GM23338 (cell line): ENCODE data around the gene PPP1R7. TPM values are rescaled to one million over a fixed set of nuclear protein-coding genes. Genes with fewer than 3 reads are reported as not detected.

Experiments used
- ATAC-seq: fragments of 200-7000 bp; cut with Tn5 transposase; 3 replicates; pipeline ENCODE4 v1.9.1; 2020
- DNase-seq: peaks from one replicate; pipeline ENCODE4 v3.0.0-alpha.2; 2015; ENCODE audit warnings: low spot score
- H2AFZ ChIP-seq: fragments of 200-600 bp; sonication (generic); 2 replicates; pipeline ENCODE4 v1.8.0; 2016; ENCODE audit warnings: antibody characterized with exemption, mild to moderate bottlenecking, moderate library complexity
- H3F3A ChIP-seq: fragments of 200-600 bp; sonication (generic); replicated peaks from 2 replicates; pipeline ENCODE4 v1.8.0; 2017; ENCODE audit warnings: antibody characterized with exemption, mixed run types, low read depth
- H3K27ac ChIP-seq: fragments of 200-600 bp; sonication (generic); 2 replicates; pipeline ENCODE4 v1.6.1; 2016; ENCODE audit warnings: low read depth
- H3K27me3 ChIP-seq: fragments of 200-600 bp; sonication (generic); 2 replicates; pipeline ENCODE4 v1.8.0; 2016; ENCODE audit warnings: mild to moderate bottlenecking, mixed run types, moderate library complexity; ENCODE audit not compliant: insufficient read depth
- H3K36me3 ChIP-seq: fragments of 200-600 bp; sonication (generic); 2 replicates; pipeline ENCODE4 v1.8.0; 2016; ENCODE audit warnings: mild to moderate bottlenecking; ENCODE audit not compliant: insufficient read depth
- H3K4me1 ChIP-seq: fragments of 200-600 bp; sonication (generic); 2 replicates; pipeline ENCODE4 v1.8.0; 2016; ENCODE audit warnings: mild to moderate bottlenecking, moderate library complexity; ENCODE audit not compliant: insufficient read depth
- H3K4me2 ChIP-seq: fragments of 200-600 bp; sonication (generic); 2 replicates; pipeline ENCODE4 v1.7.1; 2017; ENCODE audit warnings: mixed run types
- H3K4me3 ChIP-seq: fragments of 200-600 bp; sonication (generic); 2 replicates; pipeline ENCODE4 v1.6.1; 2016; ENCODE audit warnings: mixed run types
- H3K79me2 ChIP-seq: fragments of 200-600 bp; sonication (generic); replicated peaks from 2 replicates; pipeline ENCODE4 v1.8.0; 2017; ENCODE audit warnings: mild to moderate bottlenecking; ENCODE audit not compliant: insufficient read depth
- H3K9me2 ChIP-seq: fragments of 200-600 bp; sonication (generic); 2 replicates; pipeline ENCODE4 v1.8.0; 2017; ENCODE audit not compliant: insufficient read depth
- H4K20me1 ChIP-seq: fragments of 200-600 bp; sonication (generic); replicated peaks from 2 replicates; pipeline ENCODE4 v1.8.0; 2017; ENCODE audit warnings: mild to moderate bottlenecking; ENCODE audit not compliant: insufficient read depth
- H3K27ac Mint-ChIP-seq: 2 replicates; pipeline ENCODE4 v1.8.0; 2020; ENCODE audit warnings: inconsistent platforms, mild to moderate bottlenecking, moderate library complexity, mixed read lengths
- H3K27me3 Mint-ChIP-seq: 3 replicates; pipeline ENCODE4 v1.8.0; 2022; ENCODE audit warnings: low read depth, mild to moderate bottlenecking, moderate library complexity, mixed read lengths, inconsistent platforms; ENCODE audit not compliant: insufficient read depth, poor library complexity
- H3K36me3 Mint-ChIP-seq: 3 replicates; pipeline ENCODE4 v1.8.0; 2021; ENCODE audit warnings: low read depth, mild to moderate bottlenecking, inconsistent platforms, moderate library complexity, mixed read lengths
- H3K4me1 Mint-ChIP-seq: 3 replicates; pipeline ENCODE4 v1.8.0; 2020; ENCODE audit warnings: mild to moderate bottlenecking, inconsistent platforms, mixed read lengths
- H3K4me3 Mint-ChIP-seq: 3 replicates; pipeline ENCODE4 v1.8.0; 2021; ENCODE audit warnings: moderate library complexity, mild to moderate bottlenecking, inconsistent platforms, mixed read lengths
- H3K9me3 Mint-ChIP-seq: 3 replicates; pipeline ENCODE4 v1.8.0; 2020; ENCODE audit warnings: moderate library complexity, mild to moderate bottlenecking, inconsistent platforms, mixed read lengths
- CREB1 ChIP-seq: fragments of 250-450 bp; sonication (Bioruptor Pico); IDR thresholded peaks from 2 replicates; pipeline ENCODE4 v1.5.0; 2020; ENCODE audit warnings: low read depth, mild to moderate bottlenecking, moderate library complexity
- EZH2 ChIP-seq: fragments of 200-600 bp; sonication (generic); IDR thresholded peaks from one replicate; pipeline ENCODE4 v1.8.0; 2017; ENCODE audit warnings: antibody characterized with exemption, mild to moderate bottlenecking, low read depth; ENCODE audit not compliant: unreplicated experiment
- EZH2phosphoT487 ChIP-seq: fragments of 200-600 bp; sonication (generic); IDR thresholded peaks from one replicate; pipeline ENCODE4 v1.8.1; 2018; ENCODE audit warnings: antibody characterized with exemption; ENCODE audit not compliant: unreplicated experiment
- JUNB ChIP-seq: IDR thresholded peaks from one replicate; pipeline ENCODE4 v1.6.1; 2016; ENCODE audit warnings: antibody characterized with exemption; ENCODE audit not compliant: unreplicated experiment
- STAT1 ChIP-seq: IDR thresholded peaks from one replicate; pipeline ENCODE4 v1.6.1; 2016; ENCODE audit warnings: antibody characterized with exemption; ENCODE audit not compliant: unreplicated experiment
- ZNF114 ChIP-seq: fragments of 250-450 bp; sonication (Bioruptor Pico); IDR thresholded peaks from 2 replicates; pipeline ENCODE4 v1.5.0; 2020; ENCODE audit warnings: mild to moderate bottlenecking, moderate library complexity
- ZNF331 ChIP-seq: fragments of 250-450 bp; sonication (Bioruptor Pico); IDR thresholded peaks from 2 replicates; pipeline ENCODE4 v1.5.0; 2020; ENCODE audit warnings: low read depth, mild to moderate bottlenecking, moderate library complexity
- polyA plus RNA-seq: library from polyadenylated mRNA; unstranded; fragments of >200 nt; fragmentation: Nextera tagmentation; extraction: Ambion mirVana; gene quantifications from 2 replicates; pipeline ENCODE4 v1.2.1, GENCODE V29; 2016
- total RNA-seq: library from RNA; depleted of rRNA; stranded (reverse); fragments of >200 nt; shearing (Covaris generic); gene quantifications from 2 replicates; pipeline ENCODE4 v1.2.3, GENCODE V29; 2014
- TF ChIP-seq, protein P1 (sequence below): IDR thresholded peaks from 2 replicates; pipeline ENCODE4 v1.6.1; 2016; ENCODE audit warnings: antibody characterized with exemption
- TF ChIP-seq, protein P2 (sequence below): fragments of 250-450 bp; sonication (Bioruptor Pico); IDR thresholded peaks from 2 replicates; pipeline ENCODE4 v1.5.0; 2020; ENCODE audit warnings: mild to moderate bottlenecking, moderate library complexity

PPP1R7 gene
- total and polyA plus RNA-seq, 2 experiments from 2014 or later = 48.2 to 94.3 TPM

DNA sequence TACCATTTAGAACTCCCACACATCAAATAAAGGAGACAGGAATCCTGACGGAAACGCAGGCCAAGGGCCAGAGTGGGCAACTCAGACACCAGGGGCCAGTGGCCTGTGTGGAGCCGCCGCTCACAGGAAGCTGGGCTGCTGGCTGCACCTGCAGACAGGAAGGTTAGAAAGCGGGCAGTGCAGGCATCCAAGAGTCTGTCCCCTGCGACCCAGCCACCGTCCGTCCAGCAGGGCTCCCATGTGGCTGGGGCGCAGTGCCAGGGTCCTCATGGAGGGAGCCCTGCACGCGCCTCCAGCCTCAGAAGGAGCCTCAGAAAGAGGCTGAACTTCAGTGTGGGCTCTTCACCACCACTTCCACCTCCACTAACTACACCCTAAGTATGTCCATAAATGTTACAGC is 35.7 kb downstream of the PPP1R7 start:
- Mint-ChIP-seq H3K27me3 (peaks cover 5% of the 10 kb centered on the region), H3K4me1 (peaks cover 3% of the 10 kb centered on the region), H3K36me3 (no peaks in the 10 kb centered on the region), H3K9me3 (no peaks in the 10 kb centered on the region), H3K4me3 (no peak overlapping the region), H3K27ac (no peak overlapping the region)
- H3K4me3 ChIP-seq = no peak overlapping the region
- no peaks in the 10 kb centered on the region for H3K27me3 ChIP-seq
- no peaks in the 10 kb centered on the region for H3K9me2 ChIP-seq
- H4K20me1 ChIP-seq = no peaks in the 10 kb centered on the region
- H3K4me1 ChIP-seq = no peaks in the 10 kb centered on the region
- H3K79me2 ChIP-seq = no peaks in the 10 kb centered on the region
- H3K36me3 ChIP-seq = no peaks in the 10 kb centered on the region
- no peak for ATAC-seq
- H3F3A ChIP-seq = no peaks in the 10 kb centered on the region
- TF ChIP-seq ZNF114 (CRISPR knock-in tag) (no peak), EZH2 (no peak), ZNF331 (CRISPR knock-in tag) (no peak), CREB1 (CRISPR knock-in tag) (no peak), EZH2phosphoT487 (no peak), JUNB (no peak), STAT1 (no peak)
- TF ChIP-seq, protein P1, sequence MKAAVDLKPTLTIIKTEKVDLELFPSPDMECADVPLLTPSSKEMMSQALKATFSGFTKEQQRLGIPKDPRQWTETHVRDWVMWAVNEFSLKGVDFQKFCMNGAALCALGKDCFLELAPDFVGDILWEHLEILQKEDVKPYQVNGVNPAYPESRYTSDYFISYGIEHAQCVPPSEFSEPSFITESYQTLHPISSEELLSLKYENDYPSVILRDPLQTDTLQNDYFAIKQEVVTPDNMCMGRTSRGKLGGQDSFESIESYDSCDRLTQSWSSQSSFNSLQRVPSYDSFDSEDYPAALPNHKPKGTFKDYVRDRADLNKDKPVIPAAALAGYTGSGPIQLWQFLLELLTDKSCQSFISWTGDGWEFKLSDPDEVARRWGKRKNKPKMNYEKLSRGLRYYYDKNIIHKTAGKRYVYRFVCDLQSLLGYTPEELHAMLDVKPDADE = no peak
- no peak for DNase-seq
- H3K27ac ChIP-seq = no peak overlapping the region
- no peak overlapping the region for H2AFZ ChIP-seq
- H3K4me2 ChIP-seq = no peak overlapping the region

DNA sequence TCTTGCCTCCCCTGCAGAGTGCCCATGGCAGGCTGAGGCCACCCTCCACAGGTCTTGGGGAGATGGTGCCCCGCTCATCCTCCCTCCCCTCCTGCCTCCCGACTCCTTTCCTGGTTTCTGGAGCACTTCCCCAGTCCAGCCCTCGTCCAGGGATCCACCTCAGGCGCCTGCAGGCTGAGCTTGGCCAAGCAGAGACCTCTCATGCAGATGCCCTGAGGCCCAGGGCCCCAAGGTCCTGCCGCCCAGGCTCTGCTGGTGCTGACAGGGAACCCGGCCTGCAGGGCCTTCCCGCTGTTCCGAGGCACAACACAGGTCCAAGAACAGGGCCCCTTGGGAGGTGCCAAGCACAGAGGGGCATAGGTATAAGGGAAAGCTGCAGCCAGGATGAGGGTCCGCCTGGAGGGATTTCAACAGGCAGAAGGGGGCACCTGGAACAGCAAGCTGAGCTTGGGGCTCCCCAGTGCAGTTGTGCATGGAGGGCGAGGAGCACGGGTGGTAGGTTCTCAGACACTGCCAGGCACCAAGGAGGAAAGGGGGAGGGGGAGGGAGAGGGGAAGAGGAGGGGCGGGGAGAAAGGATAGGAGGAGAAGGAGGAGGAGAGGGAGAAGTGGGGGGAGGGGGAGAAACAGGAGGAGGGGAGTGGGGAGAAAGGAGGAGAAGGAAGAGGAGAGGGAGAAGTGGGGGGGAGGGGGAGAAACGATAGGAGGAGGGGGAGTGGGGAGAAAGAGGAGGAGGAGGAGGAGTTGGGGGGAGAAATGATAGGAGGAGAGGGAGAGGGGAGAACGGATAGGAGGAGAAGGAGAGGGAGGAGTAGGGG is 37.0 kb downstream of the PPP1R7 start:
- H3K9me3 Mint-ChIP-seq = no peaks in the 10 kb centered on the region
- TF ChIP-seq, protein P2, sequence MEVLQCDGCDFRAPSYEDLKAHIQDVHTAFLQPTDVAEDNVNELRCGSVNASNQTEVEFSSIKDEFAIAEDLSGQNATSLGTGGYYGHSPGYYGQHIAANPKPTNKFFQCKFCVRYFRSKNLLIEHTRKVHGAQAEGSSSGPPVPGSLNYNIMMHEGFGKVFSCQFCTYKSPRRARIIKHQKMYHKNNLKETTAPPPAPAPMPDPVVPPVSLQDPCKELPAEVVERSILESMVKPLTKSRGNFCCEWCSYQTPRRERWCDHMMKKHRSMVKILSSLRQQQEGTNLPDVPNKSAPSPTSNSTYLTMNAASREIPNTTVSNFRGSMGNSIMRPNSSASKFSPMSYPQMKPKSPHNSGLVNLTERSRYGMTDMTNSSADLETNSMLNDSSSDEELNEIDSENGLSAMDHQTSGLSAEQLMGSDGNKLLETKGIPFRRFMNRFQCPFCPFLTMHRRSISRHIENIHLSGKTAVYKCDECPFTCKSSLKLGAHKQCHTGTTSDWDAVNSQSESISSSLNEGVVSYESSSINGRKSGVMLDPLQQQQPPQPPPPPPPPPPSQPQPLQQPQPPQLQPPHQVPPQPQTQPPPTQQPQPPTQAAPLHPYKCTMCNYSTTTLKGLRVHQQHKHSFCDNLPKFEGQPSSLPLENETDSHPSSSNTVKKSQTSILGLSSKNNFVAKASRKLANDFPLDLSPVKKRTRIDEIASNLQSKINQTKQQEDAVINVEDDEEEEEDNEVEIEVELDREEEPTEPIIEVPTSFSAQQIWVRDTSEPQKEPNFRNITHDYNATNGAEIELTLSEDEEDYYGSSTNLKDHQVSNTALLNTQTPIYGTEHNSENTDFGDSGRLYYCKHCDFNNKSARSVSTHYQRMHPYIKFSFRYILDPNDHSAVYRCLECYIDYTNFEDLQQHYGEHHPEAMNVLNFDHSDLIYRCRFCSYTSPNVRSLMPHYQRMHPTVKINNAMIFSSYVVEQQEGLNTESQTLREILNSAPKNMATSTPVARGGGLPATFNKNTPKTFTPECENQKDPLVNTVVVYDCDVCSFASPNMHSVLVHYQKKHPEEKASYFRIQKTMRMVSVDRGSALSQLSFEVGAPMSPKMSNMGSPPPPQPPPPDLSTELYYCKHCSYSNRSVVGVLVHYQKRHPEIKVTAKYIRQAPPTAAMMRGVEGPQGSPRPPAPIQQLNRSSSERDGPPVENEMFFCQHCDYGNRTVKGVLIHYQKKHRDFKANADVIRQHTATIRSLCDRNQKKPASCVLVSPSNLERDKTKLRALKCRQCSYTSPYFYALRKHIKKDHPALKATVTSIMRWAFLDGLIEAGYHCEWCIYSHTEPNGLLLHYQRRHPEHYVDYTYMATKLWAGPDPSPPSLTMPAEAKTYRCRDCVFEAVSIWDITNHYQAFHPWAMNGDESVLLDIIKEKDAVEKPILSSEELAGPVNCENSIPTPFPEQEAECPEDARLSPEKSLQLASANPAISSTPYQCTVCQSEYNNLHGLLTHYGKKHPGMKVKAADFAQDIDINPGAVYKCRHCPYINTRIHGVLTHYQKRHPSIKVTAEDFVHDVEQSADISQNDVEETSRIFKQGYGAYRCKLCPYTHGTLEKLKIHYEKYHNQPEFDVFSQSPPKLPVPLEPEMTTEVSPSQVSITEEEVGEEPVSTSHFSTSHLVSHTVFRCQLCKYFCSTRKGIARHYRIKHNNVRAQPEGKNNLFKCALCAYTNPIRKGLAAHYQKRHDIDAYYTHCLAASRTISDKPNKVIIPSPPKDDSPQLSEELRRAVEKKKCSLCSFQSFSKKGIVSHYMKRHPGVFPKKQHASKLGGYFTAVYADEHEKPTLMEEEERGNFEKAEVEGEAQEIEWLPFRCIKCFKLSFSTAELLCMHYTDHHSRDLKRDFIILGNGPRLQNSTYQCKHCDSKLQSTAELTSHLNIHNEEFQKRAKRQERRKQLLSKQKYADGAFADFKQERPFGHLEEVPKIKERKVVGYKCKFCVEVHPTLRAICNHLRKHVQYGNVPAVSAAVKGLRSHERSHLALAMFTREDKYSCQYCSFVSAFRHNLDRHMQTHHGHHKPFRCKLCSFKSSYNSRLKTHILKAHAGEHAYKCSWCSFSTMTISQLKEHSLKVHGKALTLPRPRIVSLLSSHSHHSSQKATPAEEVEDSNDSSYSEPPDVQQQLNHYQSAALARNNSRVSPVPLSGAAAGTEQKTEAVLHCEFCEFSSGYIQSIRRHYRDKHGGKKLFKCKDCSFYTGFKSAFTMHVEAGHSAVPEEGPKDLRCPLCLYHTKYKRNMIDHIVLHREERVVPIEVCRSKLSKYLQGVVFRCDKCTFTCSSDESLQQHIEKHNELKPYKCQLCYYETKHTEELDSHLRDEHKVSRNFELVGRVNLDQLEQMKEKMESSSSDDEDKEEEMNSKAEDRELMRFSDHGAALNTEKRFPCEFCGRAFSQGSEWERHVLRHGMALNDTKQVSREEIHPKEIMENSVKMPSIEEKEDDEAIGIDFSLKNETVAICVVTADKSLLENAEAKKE = no peak
- no peak for TF ChIP-seq EZH2
- no peak for TF ChIP-seq ZNF114 (CRISPR knock-in tag)
- TF ChIP-seq, protein P1 = no peak
- no peak for TF ChIP-seq STAT1
- no peak for TF ChIP-seq JUNB

More for the DNA sequence above, 37.0 kb downstream of the PPP1R7 start:
- H3K9me2 ChIP-seq = no peaks in the 10 kb centered on the region
- no peak overlapping the region for H3K27ac ChIP-seq
- no peak overlapping the region for H3K4me2 ChIP-seq
- H3K4me3 ChIP-seq = no peak overlapping the region
- no peaks in the 10 kb centered on the region for H3K79me2 ChIP-seq
- H3K36me3 ChIP-seq = no peaks in the 10 kb centered on the region
- Mint-ChIP-seq H3K36me3 (no peaks in the 10 kb centered on the region), H3K27me3 (peaks cover 5% of the 10 kb centered on the region), H3K4me3 (no peak overlapping the region), H3K4me1 (peaks cover 3% of the 10 kb centered on the region), H3K27ac (no peak overlapping the region)
- no peaks in the 10 kb centered on the region for H3K4me1 ChIP-seq
- DNase-seq = peak; percentile 25
- peak; percentile 6; the same call in 1 of the 3 replicates for ATAC-seq
- H4K20me1 ChIP-seq = no peaks in the 10 kb centered on the region
- H3K27me3 ChIP-seq = no peaks in the 10 kb centered on the region
- H2AFZ ChIP-seq = no peak overlapping the region
- no peaks in the 10 kb centered on the region for H3F3A ChIP-seq
